ENCODE data around the gene TMCO1.
"Not testable (repeated sequence)": the region's sequence is repeated elsewhere in the genome, so short reads cannot be mapped to it uniquely, and the experiment has no call there.

TMCO1 gene

GRCh38 chr1:165683848-165684485, 84.7 kb downstream of the TMCO1 start:
- DNase-seq, result no peak

- DNase-seq, result not testable (repeated sequence)
Measured at GRCh38 chr1:165680773-165681172, 87.9 kb downstream of the TMCO1 start.

- no peak for DNase-seq
Measured at GRCh38 chr1:165680303-165680702, 88.4 kb downstream of the TMCO1 start.

GRCh38 chr1:165679282-165680036, 89.2 kb downstream of the TMCO1 start:
- DNase-seq, result no peak

GRCh38 chr1:165678509-165678908, 90.2 kb downstream of the TMCO1 start:
- no peak for DNase-seq

All from AML-193 (cell line).